Ishikawa (cell line): Measurements from ENCODE around the gene IRF8.

Experiments
- CREB1 ChIP-seq: IDR thresholded peaks from 2 replicates; pipeline ENCODE4 v1.6.1; 2012; ENCODE audit warnings: low read depth
- EGR1 ChIP-seq: IDR thresholded peaks from 2 replicates; pipeline ENCODE4 v1.6.1; 2012
- MAX ChIP-seq: IDR thresholded peaks from 2 replicates; pipeline ENCODE4 v1.6.1; 2012
- REST ChIP-seq: IDR thresholded peaks from 2 replicates; pipeline ENCODE4 v1.6.1; 2012; ENCODE audit warnings: low read depth, mild to moderate bottlenecking
- YY1 ChIP-seq: IDR thresholded peaks from 2 replicates; pipeline ENCODE4 v1.6.1; 2012; ENCODE audit warnings: low read depth

- no peak for TF ChIP-seq EGR1
- no peak for TF ChIP-seq YY1
- no peak for TF ChIP-seq REST
- no peak for TF ChIP-seq MAX
- no peak for TF ChIP-seq CREB1
Measured at GRCh38 chr16:85906349-85906748, 7.4 kb downstream of the IRF8 start.
